Right renal pelvis (tissue), 4 donors: Measurements from ENCODE around the gene TMCC1. TPM values are rescaled to one million over a fixed set of nuclear protein-coding genes. Genes with fewer than 3 reads are reported as not detected.

Source experiments
- DNase-seq, 4 donors: peaks; one replicate each; pipeline ENCODE4 v3.0.0-alpha.2; 2013; ENCODE audit warnings: low read depth in 4 of 4, low spot score in 3 of 4, missing footprints in 1 of 4
- polyA plus RNA-seq, 4 donors: library from polyadenylated mRNA; unstranded; fragments of 120-200 nt; gene quantifications; one replicate each; pipeline ENCODE4 v1.2.1, GENCODE V29; 2013; ENCODE audit not compliant: insufficient read length in 4 of 4

The TMCC1 gene
- polyA plus RNA-seq, 4 donors: 24.5 to 27.6 (median 26.3) TPM

GRCh38 chr3:129628169-129628522 is 265.4 kb downstream of the TMCC1 start:
- no peak for DNase-seq

GRCh38 chr3:129627350-129628168 is 266.0 kb downstream of the TMCC1 start:
- no peak for DNase-seq

- DNase-seq: no peak
Measured at GRCh38 chr3:129626744-129627349, 266.7 kb downstream of the TMCC1 start.

GRCh38 chr3:129625072-129625874 is 268.2 kb downstream of the TMCC1 start:
- no peak for DNase-seq

- no peak for DNase-seq
Measured at GRCh38 chr3:129624347-129625071, 269.0 kb downstream of the TMCC1 start.

GRCh38 chr3:129623447-129624118 is 269.9 kb downstream of the TMCC1 start:
- no peak for DNase-seq

GRCh38 chr3:129622933-129623332 is 270.6 kb downstream of the TMCC1 start:
- no peak for DNase-seq

GRCh38 chr3:129622226-129622874 is 271.2 kb downstream of the TMCC1 start:
- DNase-seq: no peak

GRCh38 chr3:129621626-129622225 is 271.8 kb downstream of the TMCC1 start:
- DNase-seq: no peak

- no peak for DNase-seq
Measured at GRCh38 chr3:129620828-129621559, 272.5 kb downstream of the TMCC1 start.

GRCh38 chr3:129619726-129620162 is 273.8 kb downstream of the TMCC1 start:
- no peak for DNase-seq

- DNase-seq: no peak
Measured at GRCh38 chr3:129618901-129619671, 274.4 kb downstream of the TMCC1 start.

GRCh38 chr3:129618186-129618820 is 275.2 kb downstream of the TMCC1 start:
- DNase-seq: no peak

GRCh38 chr3:129617381-129618185 is 275.9 kb downstream of the TMCC1 start:
- DNase-seq: no peak

GRCh38 chr3:129616713-129617112 is 276.8 kb downstream of the TMCC1 start:
- DNase-seq: no peak

- DNase-seq: no peak
Measured at GRCh38 chr3:129616291-129616690, 277.2 kb downstream of the TMCC1 start.
